ENCODE measurements around the gene OSM. TPM values are rescaled to one million over a fixed set of nuclear protein-coding genes. Genes with fewer than 3 reads are reported as not detected.

OSM gene
- total RNA-seq, 5 donors from 2014 or later (not counting 1 experiment from before 2014, with no cell fraction given), result 5.9 to 16.5 (median 7.4) TPM

GRCh38 chr22:30233582-30233981 lies 33.1 kb downstream of the OSM start:
- no peaks in the 10 kb centered on the region for H3K36me3 Mint-ChIP-seq
- no peaks in the 10 kb centered on the region for H3K9me3 Mint-ChIP-seq
- ATAC-seq (replicated peaks in 1 of 4) (no peak), DNase-seq (no peak)
- H3K4me3 ChIP-seq (ENCODE audit: control insufficient read depth in 1 of 2, extremely low read depth in 1 of 2, low read length in 1 of 2), result no peak overlapping the region
- H3K27ac ChIP-seq (ENCODE audit: low read length), result no peak overlapping the region
- H3K4me1 ChIP-seq (ENCODE audit: control insufficient read depth in 1 of 2, extremely low read depth in 1 of 2, insufficient read depth in 2 of 2, low read length in 2 of 2), result no peaks in the 10 kb centered on the region
- no peaks in the 10 kb centered on the region for H3K9me3 ChIP-seq
- no peaks in the 10 kb centered on the region for H3K36me3 ChIP-seq (ENCODE audit: control insufficient read depth in 2 of 2, extremely low read depth in 1 of 2, insufficient read depth in 1 of 2, low read length in 1 of 2)
- no peak overlapping the region for H3K4me3 Mint-ChIP-seq
- CTCF ChIA-PET, result interaction anchor here in 1 of 2 donors (1.0 kb wide), 1 partner anchor 30 kb away, joined by 3 read pairs; no protein-coding TSS in a partner anchor
- H3K4me1 Mint-ChIP-seq, result peaks cover 2 to 5% (median 2%) of the 10 kb centered on the region in 3 donors
- no peaks in the 10 kb centered on the region for H3K27me3 ChIP-seq (replicated peaks in 1 of 2; ENCODE audit: control insufficient read depth in 2 of 2, extremely low read depth in 1 of 2, insufficient read depth in 2 of 2, low read length in 1 of 2)
- POLR2A ChIA-PET, result no interaction called here
- no peak overlapping the region for H3K27ac Mint-ChIP-seq
- WGBS (ENCODE audit: insufficient coverage), result 94% methylated on average over 6 of the region's 6 CpGs
- no peaks in the 10 kb centered on the region for H3K27me3 Mint-ChIP-seq

- Histone ChIP-seq H3K27ac (ENCODE audit: low read length) (no peak overlapping the region), H3K9me3 (no peaks in the 10 kb centered on the region), H3K27me3 (replicated peaks in 1 of 2; ENCODE audit: control insufficient read depth in 2 of 2, extremely low read depth in 1 of 2, insufficient read depth in 2 of 2, low read length in 1 of 2) (no peaks in the 10 kb centered on the region), H3K4me1 (ENCODE audit: control insufficient read depth in 1 of 2, extremely low read depth in 1 of 2, insufficient read depth in 2 of 2, low read length in 2 of 2) (peaks cover 0 to 3% of the 10 kb centered on the region in 2 experiments), H3K36me3 (ENCODE audit: control insufficient read depth in 2 of 2, extremely low read depth in 1 of 2, insufficient read depth in 1 of 2, low read length in 1 of 2) (no peaks in the 10 kb centered on the region), H3K4me3 (ENCODE audit: control insufficient read depth in 1 of 2, extremely low read depth in 1 of 2, low read length in 1 of 2) (no peak overlapping the region)
- DNase-seq, result no peak
- no peaks in the 10 kb centered on the region for H3K36me3 Mint-ChIP-seq
- CTCF ChIA-PET, result no interaction called here
- H3K4me1 Mint-ChIP-seq, result peaks cover 6 to 11% (median 8%) of the 10 kb centered on the region in 3 donors
- H3K27ac Mint-ChIP-seq, result no peak overlapping the region
- POLR2A ChIA-PET, result no interaction called here
- WGBS (ENCODE audit: insufficient coverage), result 70% methylated on average over 6 of the region's 17 CpGs
- ATAC-seq (replicated peaks in 1 of 4), result no peak
- no peaks in the 10 kb centered on the region for H3K9me3 Mint-ChIP-seq
- H3K27me3 Mint-ChIP-seq, result no peaks in the 10 kb centered on the region
- no peak overlapping the region for H3K4me3 Mint-ChIP-seq
Observed at GRCh38 chr22:30232716-30233218, 33.9 kb downstream of the OSM start.

DNA sequence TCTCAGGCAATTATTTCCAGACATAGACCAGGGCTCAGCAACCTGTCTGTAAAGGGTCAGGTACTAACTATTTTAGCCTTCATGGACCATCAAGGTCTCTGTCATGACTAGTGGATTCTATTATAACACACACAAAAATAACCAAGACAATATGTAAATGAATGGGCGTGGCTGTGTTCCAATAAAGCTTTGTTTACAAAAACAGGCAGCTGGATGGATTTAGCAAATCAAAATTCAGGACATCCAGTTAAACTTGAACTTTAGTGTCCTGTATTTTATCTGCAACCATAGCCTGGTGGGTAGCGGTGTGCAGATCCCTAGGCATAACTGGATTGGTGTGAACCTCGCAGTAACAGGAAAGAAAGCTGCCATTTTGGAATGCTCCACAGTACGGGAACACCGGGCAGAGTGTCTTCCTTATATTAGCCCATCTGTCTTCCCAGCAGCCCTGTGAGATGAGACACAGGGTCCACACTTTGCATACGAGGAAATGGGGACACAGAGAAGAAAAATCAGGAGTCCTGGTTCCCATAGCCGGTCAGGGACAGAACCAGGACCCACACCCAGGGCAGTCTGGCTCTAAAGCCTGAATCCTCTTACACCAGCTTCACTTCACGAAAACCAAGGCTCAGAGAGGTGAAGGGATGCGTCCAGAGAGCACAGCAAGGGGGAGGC lies 35.7 kb downstream of the OSM start:
- Histone ChIP-seq H3K4me1 (ENCODE audit: control insufficient read depth in 1 of 2, extremely low read depth in 1 of 2, insufficient read depth in 2 of 2, low read length in 2 of 2) (peaks cover 0 to 13% of the 10 kb centered on the region in 2 experiments), H3K27ac (ENCODE audit: low read length) (no peak overlapping the region), H3K9me3 (no peaks in the 10 kb centered on the region), H3K27me3 (replicated peaks in 1 of 2; ENCODE audit: control insufficient read depth in 2 of 2, extremely low read depth in 1 of 2, insufficient read depth in 2 of 2, low read length in 1 of 2) (no peaks in the 10 kb centered on the region), H3K4me3 (ENCODE audit: control insufficient read depth in 1 of 2, extremely low read depth in 1 of 2, low read length in 1 of 2) (no peak overlapping the region), H3K36me3 (ENCODE audit: control insufficient read depth in 2 of 2, extremely low read depth in 1 of 2, insufficient read depth in 1 of 2, low read length in 1 of 2) (no peaks in the 10 kb centered on the region)
- no peaks in the 10 kb centered on the region for H3K9me3 Mint-ChIP-seq
- DNase-seq (no peak), ATAC-seq (replicated peaks in 1 of 4) (no peak)
- H3K36me3 Mint-ChIP-seq, result no peaks in the 10 kb centered on the region
- no peaks in the 10 kb centered on the region for H3K27me3 Mint-ChIP-seq
- WGBS (ENCODE audit: insufficient coverage), result 98% methylated on average over 8 of the region's 9 CpGs
- ChIA-PET CTCF (interaction anchor here in 1 of 2 donors (0.6 kb wide), 1 partner anchor 29 kb away, joined by 3 read pairs; no protein-coding TSS in a partner anchor), POLR2A (no interaction called here)
- peaks cover 18 to 25% (median 22%) of the 10 kb centered on the region in 3 donors for H3K4me1 Mint-ChIP-seq
- H3K4me3 Mint-ChIP-seq, result no peak overlapping the region
- H3K27ac Mint-ChIP-seq, result no peak overlapping the region

GRCh38 chr22:30230330-30230729 lies 36.3 kb downstream of the OSM start:
- Mint-ChIP-seq H3K27ac (no peak overlapping the region), H3K27me3 (no peaks in the 10 kb centered on the region), H3K4me1 (peaks cover 23 to 30% (median 28%) of the 10 kb centered on the region in 3 donors), H3K4me3 (no peak overlapping the region), H3K9me3 (no peaks in the 10 kb centered on the region), H3K36me3 (no peaks in the 10 kb centered on the region)
- H3K4me3 ChIP-seq (ENCODE audit: control insufficient read depth in 1 of 2, extremely low read depth in 1 of 2, low read length in 1 of 2), result no peak overlapping the region
- no peak for DNase-seq
- 96% methylated on average over 3 of the region's 3 CpGs for WGBS (ENCODE audit: insufficient coverage)
- no peak for ATAC-seq (replicated peaks in 1 of 4)
- no peak overlapping the region for H3K27ac ChIP-seq (ENCODE audit: low read length)
- H3K9me3 ChIP-seq, result no peaks in the 10 kb centered on the region
- peaks cover 0 to 19% of the 10 kb centered on the region in 2 experiments for H3K4me1 ChIP-seq (ENCODE audit: control insufficient read depth in 1 of 2, extremely low read depth in 1 of 2, insufficient read depth in 2 of 2, low read length in 2 of 2)
- POLR2A ChIA-PET, result no interaction called here
- no peaks in the 10 kb centered on the region for H3K27me3 ChIP-seq (replicated peaks in 1 of 2; ENCODE audit: control insufficient read depth in 2 of 2, extremely low read depth in 1 of 2, insufficient read depth in 2 of 2, low read length in 1 of 2)
- CTCF ChIA-PET, result no interaction called here
- H3K36me3 ChIP-seq (ENCODE audit: control insufficient read depth in 2 of 2, extremely low read depth in 1 of 2, insufficient read depth in 1 of 2, low read length in 1 of 2), result no peaks in the 10 kb centered on the region

GRCh38 chr22:30228509-30229359 lies 37.9 kb downstream of the OSM start:
- ATAC-seq (replicated peaks in 1 of 4) (no peak), DNase-seq (no peak)
- no peak overlapping the region for H3K27ac ChIP-seq (ENCODE audit: low read length)
- H3K4me1 ChIP-seq (ENCODE audit: control insufficient read depth in 1 of 2, extremely low read depth in 1 of 2, insufficient read depth in 2 of 2, low read length in 2 of 2), result peaks cover 0 to 33% of the 10 kb centered on the region in 2 experiments
- H3K27me3 ChIP-seq (replicated peaks in 1 of 2; ENCODE audit: control insufficient read depth in 2 of 2, extremely low read depth in 1 of 2, insufficient read depth in 2 of 2, low read length in 1 of 2), result no peaks in the 10 kb centered on the region
- Mint-ChIP-seq H3K27ac (peak overlapping the region in 1 of 2 donors; percentile 61), H3K27me3 (no peaks in the 10 kb centered on the region), H3K4me3 (no peak overlapping the region), H3K4me1 (peaks cover 33 to 43% (median 40%) of the 10 kb centered on the region in 3 donors), H3K36me3 (no peaks in the 10 kb centered on the region), H3K9me3 (no peaks in the 10 kb centered on the region)
- WGBS (ENCODE audit: insufficient coverage), result 82% methylated on average over 12 of the region's 21 CpGs
- H3K4me3 ChIP-seq (ENCODE audit: control insufficient read depth in 1 of 2, extremely low read depth in 1 of 2, low read length in 1 of 2), result no peak overlapping the region
- no peaks in the 10 kb centered on the region for H3K9me3 ChIP-seq
- POLR2A ChIA-PET, result no interaction called here
- H3K36me3 ChIP-seq (ENCODE audit: control insufficient read depth in 2 of 2, extremely low read depth in 1 of 2, insufficient read depth in 1 of 2, low read length in 1 of 2), result no peaks in the 10 kb centered on the region
- CTCF ChIA-PET, result no interaction called here

- no peaks in the 10 kb centered on the region for H3K9me3 Mint-ChIP-seq
- no peaks in the 10 kb centered on the region for H3K27me3 ChIP-seq (replicated peaks in 1 of 2; ENCODE audit: control insufficient read depth in 2 of 2, extremely low read depth in 1 of 2, insufficient read depth in 2 of 2, low read length in 1 of 2)
- no peak overlapping the region for H3K4me3 ChIP-seq (ENCODE audit: control insufficient read depth in 1 of 2, extremely low read depth in 1 of 2, low read length in 1 of 2)
- peaks cover 0 to 39% of the 10 kb centered on the region in 2 experiments for H3K4me1 ChIP-seq (ENCODE audit: control insufficient read depth in 1 of 2, extremely low read depth in 1 of 2, insufficient read depth in 2 of 2, low read length in 2 of 2)
- no peaks in the 10 kb centered on the region for H3K9me3 ChIP-seq
- peaks cover 44 to 54% (median 51%) of the 10 kb centered on the region in 3 donors for H3K4me1 Mint-ChIP-seq
- peak in 1 of 4 experiments; percentile 16 for ATAC-seq (replicated peaks in 1 of 4)
- no peak overlapping the region for H3K27ac ChIP-seq (ENCODE audit: low read length)
- ChIA-PET CTCF (no interaction called here), POLR2A (interaction anchor here in 1 of 2 donors (0.6 kb wide), 1 partner anchor 94 kb away, joined by 4 read pairs; no protein-coding TSS in a partner anchor)
- H3K4me3 Mint-ChIP-seq, result no peak overlapping the region
- H3K27me3 Mint-ChIP-seq, result no peaks in the 10 kb centered on the region
- H3K36me3 Mint-ChIP-seq, result no peaks in the 10 kb centered on the region
- no peak for DNase-seq
- H3K36me3 ChIP-seq (ENCODE audit: control insufficient read depth in 2 of 2, extremely low read depth in 1 of 2, insufficient read depth in 1 of 2, low read length in 1 of 2), result no peaks in the 10 kb centered on the region
- 100% methylated on average over 1 of the region's 4 CpGs for WGBS (ENCODE audit: insufficient coverage)
- peak overlapping the region; percentile 36 to 66 for H3K27ac Mint-ChIP-seq
Observed at GRCh38 chr22:30227438-30228228, 39.0 kb downstream of the OSM start.
